ENCODE measurements around the gene CNTN4.

CNTN4 gene

DNA sequence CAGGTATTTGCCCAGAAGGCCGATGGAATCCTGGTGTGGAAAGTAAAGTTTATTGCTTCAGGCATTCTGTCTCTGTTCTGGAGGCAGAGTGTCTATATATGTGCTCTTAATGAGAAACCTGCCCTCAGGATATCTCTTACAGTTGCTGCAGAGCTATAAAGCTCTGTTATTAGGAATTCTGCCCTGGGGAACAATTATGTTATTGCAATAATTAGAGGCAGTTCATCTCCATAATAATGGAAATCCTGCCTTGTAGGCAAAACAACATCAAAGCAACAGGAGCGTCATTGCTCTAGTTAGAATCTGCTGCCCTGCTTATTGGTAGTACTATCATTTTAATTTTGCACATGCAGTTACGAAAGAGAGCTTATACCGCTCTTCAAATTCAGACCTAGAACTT, 835.9 kb downstream of the CNTN4 start:
- no peaks in the 10 kb centered on the region for H3K9me3 Mint-ChIP-seq
- peaks cover 3% of the 10 kb centered on the region for H3K27me3 Mint-ChIP-seq
- no peak overlapping the region for H3K4me3 Mint-ChIP-seq
- no peak for ATAC-seq
- no peak overlapping the region for H3K27ac Mint-ChIP-seq
- H3K4me1 Mint-ChIP-seq: no peaks in the 10 kb centered on the region
- no peaks in the 10 kb centered on the region for H3K36me3 Mint-ChIP-seq (ENCODE audit: low read depth)
- DNase-seq: no peak

DNA sequence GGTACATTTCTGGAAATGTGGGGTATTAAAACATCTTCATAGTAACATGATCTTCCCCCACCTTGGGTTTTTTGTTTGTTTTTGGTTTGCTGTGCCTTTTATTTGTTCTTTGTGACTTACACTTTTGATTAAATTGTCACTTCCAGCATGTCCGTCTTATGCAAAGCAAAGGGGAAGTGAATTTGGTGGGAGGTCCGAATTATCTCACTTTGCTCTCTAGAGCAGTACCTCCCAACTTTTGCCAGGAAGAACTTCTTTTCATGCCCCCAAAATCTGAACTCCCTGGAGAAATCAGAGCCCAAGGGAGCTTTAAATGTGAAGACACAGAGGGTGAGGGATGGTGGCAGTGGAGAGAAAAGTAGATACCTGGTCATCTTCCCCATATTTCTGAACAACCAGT, 838.4 kb downstream of the CNTN4 start:
- no peak overlapping the region for H3K27ac Mint-ChIP-seq
- H3K36me3 Mint-ChIP-seq (ENCODE audit: low read depth): no peaks in the 10 kb centered on the region
- H3K27me3 Mint-ChIP-seq: peaks cover 5% of the 10 kb centered on the region
- H3K9me3 Mint-ChIP-seq: no peaks in the 10 kb centered on the region
- H3K4me1 Mint-ChIP-seq: no peaks in the 10 kb centered on the region
- DNase-seq (no peak), ATAC-seq (no peak)
- no peak overlapping the region for H3K4me3 Mint-ChIP-seq

DNA sequence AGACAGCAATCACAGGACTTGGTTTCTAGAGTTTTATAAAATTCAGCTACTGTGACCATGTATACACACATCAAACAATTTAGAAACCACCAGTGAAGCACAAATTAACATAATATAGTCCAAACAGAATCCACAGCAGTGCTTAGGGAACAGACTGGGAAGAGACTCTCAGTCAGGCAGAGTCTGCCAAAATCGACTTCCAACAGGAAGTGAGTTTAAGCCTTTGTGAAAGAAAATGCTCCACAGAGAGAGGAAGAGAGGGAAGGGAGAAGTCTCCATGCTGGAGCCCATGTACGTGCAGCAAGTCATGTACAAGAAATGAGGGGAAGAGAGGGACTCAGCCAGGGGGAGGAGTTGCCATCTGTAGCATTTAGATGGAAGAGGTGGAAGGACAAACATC, 838.9 kb downstream of the CNTN4 start:
- ATAC-seq: no peak
- Mint-ChIP-seq H3K27ac (no peak overlapping the region), H3K27me3 (peaks cover 5% of the 10 kb centered on the region), H3K4me1 (no peaks in the 10 kb centered on the region), H3K4me3 (no peak overlapping the region), H3K36me3 (ENCODE audit: low read depth) (no peaks in the 10 kb centered on the region), H3K9me3 (no peaks in the 10 kb centered on the region)
- no peak for DNase-seq

DNA sequence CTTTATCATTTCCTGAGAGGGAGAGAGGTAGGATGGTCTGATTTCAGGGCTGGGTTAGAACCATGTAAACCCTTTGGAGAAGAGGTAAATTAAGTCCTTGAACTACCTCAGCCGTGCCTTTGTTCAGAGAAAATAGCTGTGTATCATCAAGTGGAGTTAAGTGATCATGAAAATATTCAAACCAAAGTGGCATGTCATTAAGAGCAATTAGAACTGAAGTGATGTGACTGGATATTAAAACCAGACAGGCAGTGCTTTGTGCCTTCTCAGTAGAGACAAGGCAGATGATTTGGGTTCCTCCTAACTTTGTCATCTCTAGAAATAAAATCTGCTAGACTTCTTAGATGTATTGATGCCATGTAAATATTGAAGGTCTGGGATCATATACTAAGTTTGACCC, 840.0 kb downstream of the CNTN4 start:
- no peak for ATAC-seq
- Mint-ChIP-seq H3K36me3 (ENCODE audit: low read depth) (no peaks in the 10 kb centered on the region), H3K27me3 (peaks cover 5% of the 10 kb centered on the region), H3K4me1 (no peaks in the 10 kb centered on the region), H3K27ac (no peak overlapping the region), H3K9me3 (no peaks in the 10 kb centered on the region), H3K4me3 (no peak overlapping the region)
- DNase-seq: no peak

DNA sequence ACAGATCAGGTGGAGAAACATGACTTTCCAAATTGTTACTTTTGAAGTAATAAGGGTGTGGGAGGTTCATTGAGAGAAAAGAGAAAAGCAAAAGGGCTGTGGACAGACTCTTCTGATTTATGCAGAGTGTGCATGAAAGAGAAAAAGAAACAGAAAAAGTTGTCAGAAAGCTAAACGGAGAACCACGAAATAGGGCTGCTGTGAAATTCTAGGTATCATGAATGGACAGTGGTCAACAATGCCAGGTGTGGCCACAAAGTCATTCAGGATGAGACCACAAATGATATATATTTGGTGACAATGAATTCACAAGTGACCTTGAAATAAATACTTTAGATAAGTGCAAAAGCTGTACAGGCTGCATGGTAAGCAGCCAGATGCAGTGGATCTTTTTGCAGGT, 841.4 kb downstream of the CNTN4 start:
- ATAC-seq (no peak), DNase-seq (no peak)
- no peak overlapping the region for H3K4me3 Mint-ChIP-seq
- no peak overlapping the region for H3K27ac Mint-ChIP-seq
- no peaks in the 10 kb centered on the region for H3K9me3 Mint-ChIP-seq
- peaks cover 5% of the 10 kb centered on the region for H3K27me3 Mint-ChIP-seq
- no peaks in the 10 kb centered on the region for H3K36me3 Mint-ChIP-seq (ENCODE audit: low read depth)
- no peaks in the 10 kb centered on the region for H3K4me1 Mint-ChIP-seq

DNA sequence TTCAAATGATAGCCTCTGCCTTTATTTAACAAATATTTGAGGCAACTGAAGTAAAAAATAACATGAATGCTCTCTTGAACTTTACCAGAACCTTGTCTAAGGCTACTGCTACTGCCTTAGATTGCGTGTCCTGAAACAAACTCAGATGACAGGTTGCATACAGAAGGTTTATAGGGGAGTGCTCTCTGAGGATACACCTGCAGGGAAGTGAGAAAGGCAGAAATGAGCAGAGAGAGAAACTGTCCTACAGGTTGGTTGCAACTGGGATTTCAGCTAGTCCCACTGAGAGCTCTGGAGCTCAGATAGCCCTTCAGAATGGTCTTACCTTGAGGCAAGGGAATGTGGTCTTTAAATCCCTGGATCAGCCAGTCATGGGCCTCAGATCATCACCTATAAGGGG, 846.0 kb downstream of the CNTN4 start:
- DNase-seq (no peak), ATAC-seq (no peak)
- Mint-ChIP-seq H3K4me3 (no peak overlapping the region), H3K36me3 (ENCODE audit: low read depth) (no peaks in the 10 kb centered on the region), H3K27me3 (peaks cover 7% of the 10 kb centered on the region), H3K9me3 (no peaks in the 10 kb centered on the region), H3K4me1 (no peaks in the 10 kb centered on the region), H3K27ac (no peak overlapping the region)

DNA sequence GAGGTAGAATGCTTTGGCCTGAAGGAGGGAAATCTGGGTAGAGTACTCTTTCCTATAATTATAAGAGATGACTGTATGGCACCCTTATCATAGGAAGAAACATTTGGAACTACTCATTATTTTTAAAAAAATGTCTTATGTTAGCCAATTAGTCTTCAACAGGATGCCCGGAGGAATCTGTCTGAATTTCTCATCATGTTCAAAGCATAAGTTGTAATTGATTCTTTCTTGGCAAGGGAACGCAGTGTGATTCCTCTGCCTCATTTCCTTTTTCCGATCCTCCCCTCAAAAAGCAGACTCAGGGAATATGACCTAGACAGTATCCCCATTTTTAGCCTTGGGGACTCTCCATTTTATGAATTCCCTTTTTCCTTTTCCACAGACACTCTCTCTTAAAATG, 846.5 kb downstream of the CNTN4 start:
- Mint-ChIP-seq H3K4me1 (no peaks in the 10 kb centered on the region), H3K27ac (no peak overlapping the region), H3K27me3 (peaks cover 7% of the 10 kb centered on the region), H3K4me3 (no peak overlapping the region), H3K9me3 (no peaks in the 10 kb centered on the region), H3K36me3 (ENCODE audit: low read depth) (no peaks in the 10 kb centered on the region)
- DNase-seq (no peak), ATAC-seq (no peak)

DNA sequence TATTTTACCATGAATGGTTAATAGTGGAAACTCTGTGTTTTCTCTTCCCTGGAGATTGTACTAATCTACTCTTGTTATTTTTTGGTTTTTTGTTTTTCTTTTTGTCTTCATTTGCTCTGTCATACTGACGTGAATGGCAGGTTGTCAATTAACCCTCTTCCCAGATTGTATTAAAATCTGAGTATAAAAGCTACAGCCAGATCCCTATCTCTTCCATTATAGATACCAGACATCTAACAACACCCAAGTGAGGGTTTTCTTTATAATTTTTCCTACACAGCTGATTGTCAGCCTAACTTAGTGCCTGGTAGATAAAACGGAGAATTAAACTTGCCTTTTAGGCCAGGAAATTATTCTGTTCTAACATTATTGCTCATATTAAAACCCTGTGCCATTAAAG, 848.9 kb downstream of the CNTN4 start:
- no peaks in the 10 kb centered on the region for H3K36me3 Mint-ChIP-seq (ENCODE audit: low read depth)
- H3K4me1 Mint-ChIP-seq: no peaks in the 10 kb centered on the region
- DNase-seq: no peak
- ATAC-seq: no peak
- no peaks in the 10 kb centered on the region for H3K9me3 Mint-ChIP-seq
- no peak overlapping the region for H3K27ac Mint-ChIP-seq
- no peak overlapping the region for H3K4me3 Mint-ChIP-seq
- peaks cover 5% of the 10 kb centered on the region for H3K27me3 Mint-ChIP-seq

DNA sequence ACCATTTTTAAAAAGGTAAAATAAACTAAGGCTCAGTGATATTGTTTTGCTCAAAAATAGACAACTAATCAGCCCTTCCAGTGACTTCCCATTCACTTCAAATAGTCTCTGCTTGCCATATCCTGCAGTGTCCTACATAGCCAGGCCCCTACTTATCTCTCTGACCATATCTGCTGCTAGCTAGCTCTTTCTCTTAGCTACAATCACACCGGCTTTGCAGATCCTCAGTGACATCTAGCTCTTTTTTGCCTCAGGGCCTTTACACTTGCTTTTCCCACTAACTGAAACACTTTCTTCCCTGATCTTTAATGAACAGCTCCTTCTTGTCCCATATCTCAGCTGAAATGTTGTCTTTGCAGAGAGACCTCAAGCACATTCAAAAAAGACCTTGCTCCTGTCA, 850.2 kb downstream of the CNTN4 start:
- DNase-seq (no peak), ATAC-seq (no peak)
- Mint-ChIP-seq H3K27ac (no peak overlapping the region), H3K4me1 (no peaks in the 10 kb centered on the region), H3K27me3 (peaks cover 5% of the 10 kb centered on the region), H3K4me3 (no peak overlapping the region), H3K9me3 (no peaks in the 10 kb centered on the region), H3K36me3 (ENCODE audit: low read depth) (no peaks in the 10 kb centered on the region)

DNA sequence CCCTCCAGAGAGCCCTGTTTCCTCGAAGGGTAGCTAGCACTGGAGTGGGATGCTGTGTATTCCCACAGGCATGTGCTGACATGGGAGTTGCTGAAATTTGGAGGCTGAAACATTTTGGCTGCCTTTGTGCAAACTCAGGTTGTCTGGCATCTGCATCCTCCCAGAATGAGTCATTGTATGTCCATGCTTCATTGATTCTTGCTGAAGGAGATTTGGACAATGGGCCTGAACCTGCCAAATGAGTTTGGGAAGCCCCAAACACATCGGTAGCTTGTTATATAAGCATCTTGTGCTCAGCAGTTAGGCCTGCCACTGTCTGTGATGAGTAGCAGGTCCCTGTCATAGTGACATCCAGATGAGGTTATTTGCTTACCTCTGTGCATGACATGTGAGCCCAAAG, 851.5 kb downstream of the CNTN4 start:
- no peak overlapping the region for H3K4me3 Mint-ChIP-seq
- H3K27me3 Mint-ChIP-seq: peaks cover 5% of the 10 kb centered on the region
- H3K9me3 Mint-ChIP-seq: no peaks in the 10 kb centered on the region
- ATAC-seq (no peak), DNase-seq (no peak)
- H3K36me3 Mint-ChIP-seq (ENCODE audit: low read depth): no peaks in the 10 kb centered on the region
- H3K27ac Mint-ChIP-seq: no peak overlapping the region
- H3K4me1 Mint-ChIP-seq: no peaks in the 10 kb centered on the region

DNA sequence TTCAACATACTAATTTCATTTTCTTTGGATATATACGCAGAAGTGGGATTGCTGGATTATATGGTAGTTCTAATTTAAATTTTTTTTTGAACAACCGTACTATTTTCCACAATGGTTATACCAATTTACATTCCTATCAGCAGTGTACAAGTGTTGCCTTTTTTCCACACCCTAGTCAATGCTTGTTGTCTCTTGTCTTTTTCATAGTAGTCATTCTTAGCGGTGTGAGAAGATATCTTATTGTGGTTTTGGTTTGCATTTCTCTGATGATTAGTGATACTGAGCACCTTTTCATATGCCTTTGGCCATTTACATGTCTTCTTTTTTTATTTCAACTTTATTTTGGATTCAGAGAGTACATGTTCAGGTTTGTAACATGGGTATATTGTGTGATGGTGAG, 858.4 kb downstream of the CNTN4 start:
- no peak for DNase-seq
- no peak overlapping the region for H3K4me3 Mint-ChIP-seq
- H3K36me3 Mint-ChIP-seq (ENCODE audit: low read depth): no peaks in the 10 kb centered on the region
- no peaks in the 10 kb centered on the region for H3K4me1 Mint-ChIP-seq
- no peaks in the 10 kb centered on the region for H3K9me3 Mint-ChIP-seq
- ATAC-seq: no peak
- H3K27ac Mint-ChIP-seq: no peak overlapping the region
- H3K27me3 Mint-ChIP-seq: no peaks in the 10 kb centered on the region

DNA sequence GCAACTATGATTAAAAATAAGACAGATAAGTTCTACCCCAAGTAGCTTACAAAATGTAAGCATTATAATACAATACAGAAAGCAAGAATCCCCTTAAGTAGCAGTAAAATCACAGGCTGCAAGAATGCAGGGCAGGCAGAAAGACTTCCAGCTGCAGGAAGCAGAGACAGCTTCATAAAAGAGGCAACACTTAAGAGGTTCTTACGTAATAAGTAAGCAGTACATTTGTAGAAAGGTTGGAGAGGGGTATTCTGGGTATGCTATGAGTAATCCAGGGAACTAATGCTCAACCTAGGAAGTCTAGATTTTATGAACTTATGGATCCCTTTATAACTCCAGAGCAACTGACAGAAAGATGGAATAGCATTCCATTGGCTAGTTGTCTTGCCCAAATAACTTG, 859.9 kb downstream of the CNTN4 start:
- Mint-ChIP-seq H3K9me3 (no peaks in the 10 kb centered on the region), H3K27ac (no peak overlapping the region), H3K27me3 (peaks cover 1% of the 10 kb centered on the region), H3K4me1 (no peaks in the 10 kb centered on the region), H3K36me3 (ENCODE audit: low read depth) (no peaks in the 10 kb centered on the region), H3K4me3 (no peak overlapping the region)
- DNase-seq: no peak
- ATAC-seq: no peak

DNA sequence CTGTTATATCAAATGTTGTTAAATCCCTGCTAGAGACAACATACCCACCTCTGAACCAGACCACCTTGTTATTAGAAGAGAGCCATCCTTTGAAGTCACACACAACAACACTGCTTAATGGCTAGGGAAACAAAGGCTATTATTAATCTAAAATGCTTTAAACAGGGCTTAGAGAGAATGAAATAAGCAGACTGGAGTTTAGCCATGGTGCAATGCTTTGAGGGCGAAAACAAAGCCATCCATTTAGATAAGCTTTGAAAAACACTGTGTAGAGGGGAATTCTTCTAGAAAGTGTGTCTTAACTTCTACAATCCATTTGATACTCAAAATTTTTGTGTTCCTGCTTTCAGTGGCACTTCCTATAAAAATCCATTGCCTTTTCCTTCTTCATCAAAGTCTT, 862.9 kb downstream of the CNTN4 start:
- no peaks in the 10 kb centered on the region for H3K9me3 Mint-ChIP-seq
- DNase-seq (no peak), ATAC-seq (no peak)
- H3K4me3 Mint-ChIP-seq: no peak overlapping the region
- H3K4me1 Mint-ChIP-seq: no peaks in the 10 kb centered on the region
- H3K27me3 Mint-ChIP-seq: peaks cover 5% of the 10 kb centered on the region
- H3K36me3 Mint-ChIP-seq (ENCODE audit: low read depth): no peaks in the 10 kb centered on the region
- H3K27ac Mint-ChIP-seq: no peak overlapping the region

DNA sequence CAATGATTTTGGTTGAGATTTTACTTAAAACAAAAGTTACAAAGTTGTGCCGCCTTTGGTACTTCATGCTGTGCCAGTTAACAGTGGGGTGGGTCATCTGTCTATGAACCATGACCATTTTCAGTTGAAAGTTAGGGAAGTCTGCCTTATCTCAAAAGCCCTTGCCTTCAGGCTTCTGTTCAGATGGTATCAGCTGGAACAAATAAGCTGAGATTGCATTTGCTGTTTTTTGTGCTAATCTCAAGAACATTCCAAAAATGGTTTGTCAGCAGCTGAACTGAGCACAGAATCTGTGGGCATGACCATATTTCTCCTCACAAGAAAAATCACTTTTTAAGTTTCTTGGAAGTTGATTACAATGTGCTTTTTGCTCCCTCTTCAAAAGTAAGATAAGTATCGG, 869.2 kb downstream of the CNTN4 start:
- no peak overlapping the region for H3K4me3 Mint-ChIP-seq
- no peak for DNase-seq
- no peak for ATAC-seq
- H3K27me3 Mint-ChIP-seq: peaks cover 13% of the 10 kb centered on the region
- no peaks in the 10 kb centered on the region for H3K4me1 Mint-ChIP-seq
- H3K9me3 Mint-ChIP-seq: no peaks in the 10 kb centered on the region
- H3K27ac Mint-ChIP-seq: no peak overlapping the region
- no peaks in the 10 kb centered on the region for H3K36me3 Mint-ChIP-seq (ENCODE audit: low read depth)

DNA sequence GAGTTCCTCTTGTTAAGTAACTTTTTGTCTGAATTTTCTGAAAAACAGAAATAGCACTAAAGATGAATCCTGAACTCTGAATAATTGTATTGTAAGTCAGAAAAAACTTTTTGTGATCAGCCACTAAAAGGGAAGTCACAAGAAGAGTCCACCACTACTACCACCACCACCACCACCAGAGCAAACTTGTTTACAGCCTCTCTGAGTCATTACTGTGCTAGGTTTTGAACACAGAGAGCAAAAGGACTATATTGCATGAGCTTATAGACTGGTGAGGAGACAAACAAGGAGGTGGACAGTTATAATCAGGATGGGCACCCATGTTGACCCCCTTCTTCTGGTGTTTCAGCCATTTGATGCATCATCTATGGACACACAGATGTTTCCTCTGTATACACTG, 869.8 kb downstream of the CNTN4 start:
- H3K36me3 Mint-ChIP-seq (ENCODE audit: low read depth): no peaks in the 10 kb centered on the region
- ATAC-seq (no peak), DNase-seq (no peak)
- H3K27ac Mint-ChIP-seq: no peak overlapping the region
- H3K4me3 Mint-ChIP-seq: no peak overlapping the region
- H3K4me1 Mint-ChIP-seq: no peaks in the 10 kb centered on the region
- peaks cover 11% of the 10 kb centered on the region for H3K27me3 Mint-ChIP-seq
- H3K9me3 Mint-ChIP-seq: no peaks in the 10 kb centered on the region

DNA sequence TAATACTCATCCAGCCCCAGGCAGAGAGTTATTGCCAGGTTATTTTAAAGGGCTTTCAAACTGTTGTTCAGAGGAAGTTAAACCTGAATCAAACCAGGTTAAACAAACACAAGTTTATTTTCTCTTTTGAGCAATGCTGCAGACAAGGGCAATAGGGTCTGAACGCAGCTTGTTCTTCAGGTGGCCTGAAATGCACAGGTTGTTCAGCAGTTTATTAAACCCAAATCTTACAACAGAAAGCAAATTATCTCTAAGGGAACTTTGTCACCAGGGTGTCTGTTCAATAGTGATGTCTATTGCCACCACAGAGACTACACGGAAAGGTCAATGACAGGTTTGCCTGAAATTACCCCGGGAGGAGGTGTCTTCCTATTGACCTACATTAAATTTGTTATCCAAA, 877.5 kb downstream of the CNTN4 start:
- H3K4me1 Mint-ChIP-seq: no peaks in the 10 kb centered on the region
- H3K4me3 Mint-ChIP-seq: no peak overlapping the region
- no peaks in the 10 kb centered on the region for H3K9me3 Mint-ChIP-seq
- no peaks in the 10 kb centered on the region for H3K36me3 Mint-ChIP-seq (ENCODE audit: low read depth)
- no peaks in the 10 kb centered on the region for H3K27me3 Mint-ChIP-seq
- no peak overlapping the region for H3K27ac Mint-ChIP-seq
- DNase-seq: no peak
- ATAC-seq: no peak
